DMS153 treated with DMSO at 0.1 percent for 48 hours (cell line): ENCODE measurements around the gene PMFBP1.

ENCODE experiments used
- DNase-seq: peaks from one replicate; lab custom pipeline; 2025; ENCODE audit not compliant: unreplicated experiment; lab: John Stamatoyannopoulos, UW

The PMFBP1 gene

GRCh38 chr16:72187551-72187950 lies 15.6 kb upstream of the PMFBP1 start:
- DNase-seq: no peak

- no peak for DNase-seq
Observed at GRCh38 chr16:72182976-72183375, 11.0 kb upstream of the PMFBP1 start.

- no peak for DNase-seq
Observed at GRCh38 chr16:72179204-72179970, 7.4 kb upstream of the PMFBP1 start.

GRCh38 chr16:72174726-72175125 lies 2.8 kb upstream of the PMFBP1 start:
- DNase-seq: no peak

- no peak for DNase-seq
Observed at GRCh38 chr16:72173997-72174396, 2.0 kb upstream of the PMFBP1 start.

DNA sequence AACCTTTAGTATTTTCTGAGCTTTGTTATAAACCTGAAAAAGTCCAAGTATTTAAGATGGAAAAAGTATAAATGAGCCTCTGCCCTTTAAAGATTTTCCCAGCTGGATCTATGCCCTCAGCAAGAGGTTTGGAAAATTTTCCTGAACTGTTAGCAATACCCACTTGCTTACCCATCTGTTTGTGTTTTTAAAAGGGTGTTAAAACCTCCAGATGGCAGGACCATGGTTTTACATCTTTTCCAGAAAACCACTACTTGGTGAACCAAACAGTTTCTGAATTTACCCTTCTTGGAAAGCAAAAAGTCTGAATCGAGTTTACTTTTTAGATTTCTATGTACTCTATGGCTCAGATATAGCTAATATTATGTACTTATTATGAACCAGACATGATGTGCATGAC lies 719 bp downstream of the PMFBP1 start:
- DNase-seq: no peak

DNA sequence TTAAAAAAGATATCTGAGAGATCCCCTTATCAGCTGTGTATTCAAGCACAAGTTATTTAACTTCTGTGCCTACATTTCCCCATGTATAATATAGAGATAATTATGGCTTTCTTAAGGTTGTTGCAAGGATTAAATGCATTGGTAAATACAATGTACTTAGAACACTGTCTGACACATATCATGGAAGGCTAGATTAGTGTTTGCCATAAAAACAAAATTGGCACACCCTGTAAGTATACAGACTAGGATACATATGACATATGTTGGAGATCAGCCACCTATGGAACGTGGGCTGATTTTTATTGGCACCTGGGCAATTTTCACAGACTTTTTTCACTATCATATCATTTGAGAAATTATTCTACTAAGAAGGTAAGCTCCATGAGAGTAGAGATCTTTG lies 2.2 kb downstream of the PMFBP1 start:
- no peak for DNase-seq

DNA sequence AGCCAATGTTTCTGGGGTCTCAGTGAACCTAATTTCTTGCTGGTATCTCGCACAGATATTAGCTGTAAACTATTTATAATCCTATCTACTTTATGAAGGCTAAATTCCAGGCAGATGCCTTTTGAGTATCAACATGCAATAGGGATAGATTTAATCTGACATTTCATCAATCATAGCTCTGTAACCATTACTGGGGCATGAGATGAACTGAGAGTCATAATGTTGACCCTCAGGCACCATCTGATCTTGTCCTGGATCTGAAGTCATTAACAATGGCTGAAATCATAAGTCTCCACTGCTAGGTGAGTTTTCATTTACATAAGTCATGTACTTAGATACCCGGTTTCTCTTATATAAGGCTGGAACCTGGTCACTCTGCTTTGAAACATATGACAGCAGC lies 3.6 kb downstream of the PMFBP1 start:
- no peak for DNase-seq

DNA sequence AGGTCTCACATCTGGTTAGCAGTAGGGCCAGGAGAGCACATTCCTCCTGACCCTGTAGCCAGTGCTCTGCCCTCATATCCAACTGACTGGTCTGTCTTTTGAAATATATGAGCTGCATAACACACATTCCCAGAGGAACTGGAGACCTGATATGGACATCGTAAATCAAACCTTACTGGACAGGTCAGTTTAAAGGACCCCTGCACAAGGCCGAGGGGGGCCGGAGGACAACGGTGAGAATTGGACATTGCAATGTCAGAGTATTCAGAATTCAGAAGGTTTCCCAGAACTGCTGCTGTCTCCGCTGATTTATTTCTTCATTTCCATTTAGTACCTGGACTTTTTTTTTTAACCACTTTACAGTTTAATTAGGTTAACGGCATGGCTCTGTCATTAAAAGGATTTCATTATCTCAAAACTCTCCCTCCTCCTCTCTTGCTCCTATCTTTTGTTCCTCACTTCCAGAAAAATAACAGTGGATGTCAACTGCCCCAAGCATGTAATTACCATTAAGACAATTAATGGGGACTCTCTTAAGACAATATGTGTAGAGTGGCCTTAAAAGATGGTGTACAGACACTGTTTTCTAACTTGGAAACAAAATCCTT lies 4.9 kb downstream of the PMFBP1 start:
- no peak for DNase-seq

- no peak for DNase-seq
Observed at GRCh38 chr16:72166151-72166550, 5.8 kb downstream of the PMFBP1 start.

GRCh38 chr16:72164691-72165090 lies 7.3 kb downstream of the PMFBP1 start:
- DNase-seq: no peak

DNA sequence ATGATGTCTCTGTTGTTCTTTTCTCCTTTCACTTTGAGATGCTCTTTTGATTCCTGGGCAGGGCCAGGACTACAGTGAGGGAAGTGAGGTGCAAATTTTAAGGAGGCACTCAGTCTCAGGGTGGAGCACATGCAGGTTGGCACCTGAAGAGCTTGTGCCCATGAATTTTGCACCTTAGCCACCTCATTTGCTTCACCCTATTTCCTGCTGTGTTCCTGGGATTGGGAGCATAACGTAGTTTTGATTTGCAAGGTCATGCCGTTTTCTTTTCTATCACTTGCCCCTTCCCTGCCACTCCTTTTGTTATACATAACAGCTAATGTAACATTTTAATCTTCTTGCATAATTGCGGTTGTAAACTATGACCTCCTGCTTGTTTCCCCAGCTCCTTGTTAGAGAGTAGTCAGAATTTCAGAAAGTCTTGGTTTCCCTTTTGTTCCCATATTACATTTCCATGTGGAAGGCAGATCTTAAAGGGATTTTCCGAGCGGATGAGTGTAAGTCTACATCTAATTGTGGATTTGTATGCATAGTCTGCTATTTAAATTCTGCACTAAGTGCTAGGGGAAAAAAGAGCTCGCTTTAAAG lies 9.8 kb downstream of the PMFBP1 start:
- DNase-seq: no peak

DNA sequence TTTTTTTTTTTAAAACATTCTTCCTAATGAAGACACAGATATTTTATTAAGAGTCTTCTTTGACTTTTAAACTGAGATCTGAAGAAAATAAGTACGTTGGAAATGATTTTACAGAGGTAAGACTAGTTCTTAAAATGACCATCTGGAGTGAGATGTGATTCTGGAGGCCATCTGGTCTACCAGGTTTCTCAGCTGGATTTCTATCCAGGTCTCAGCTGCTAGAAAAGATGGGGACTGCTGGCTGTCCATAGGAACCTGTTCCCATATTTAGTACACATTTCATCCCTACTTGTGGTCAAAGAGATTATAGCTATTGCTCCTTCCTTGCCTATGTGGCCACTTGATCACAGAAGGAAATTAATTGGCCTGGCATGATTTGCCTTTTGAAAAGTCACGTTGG lies 12.2 kb downstream of the PMFBP1 start:
- no peak for DNase-seq

DNA sequence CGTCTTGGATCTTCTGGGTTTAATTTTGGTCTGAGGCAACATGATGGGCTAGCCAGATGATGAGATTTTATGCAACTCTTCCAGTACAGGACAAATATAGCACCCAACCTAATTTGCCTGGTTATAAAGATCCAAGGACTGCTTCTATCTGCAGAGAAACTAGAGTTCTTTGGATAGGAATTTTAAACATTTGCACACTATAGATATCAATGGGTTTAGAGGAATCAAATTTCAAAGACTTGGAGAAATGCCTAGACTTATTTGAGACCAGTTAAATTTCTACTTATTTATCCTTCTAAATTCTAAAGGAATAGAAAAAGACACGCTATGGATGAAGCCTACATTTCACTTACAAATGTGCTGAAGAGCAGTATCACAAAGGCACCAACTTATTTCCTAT lies 12.6 kb downstream of the PMFBP1 start:
- DNase-seq: no peak

- DNase-seq: no peak
Observed at GRCh38 chr16:72149676-72150464, 22.1 kb downstream of the PMFBP1 start.

- no peak for DNase-seq
Observed at GRCh38 chr16:72142476-72142875, 29.5 kb downstream of the PMFBP1 start.

DNA sequence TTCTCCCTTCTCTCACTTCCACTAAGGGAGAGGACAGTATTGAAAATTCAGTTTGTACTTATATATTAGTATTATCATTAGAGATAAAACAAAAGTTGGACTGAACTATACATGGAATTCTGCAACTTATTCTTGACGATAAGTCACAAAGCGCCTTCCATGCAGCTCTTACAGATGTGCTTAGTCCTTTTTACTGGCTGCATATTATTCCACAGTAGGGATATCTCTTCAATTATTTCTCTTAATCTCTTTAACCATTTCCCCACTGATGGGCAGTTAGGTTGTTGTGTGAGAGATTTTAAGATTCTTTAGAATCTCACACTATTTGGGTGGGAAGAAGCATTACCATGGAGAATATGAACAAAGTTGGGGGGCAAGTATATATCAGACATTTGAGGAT lies 32.0 kb downstream of the PMFBP1 start:
- DNase-seq: no peak

DNA sequence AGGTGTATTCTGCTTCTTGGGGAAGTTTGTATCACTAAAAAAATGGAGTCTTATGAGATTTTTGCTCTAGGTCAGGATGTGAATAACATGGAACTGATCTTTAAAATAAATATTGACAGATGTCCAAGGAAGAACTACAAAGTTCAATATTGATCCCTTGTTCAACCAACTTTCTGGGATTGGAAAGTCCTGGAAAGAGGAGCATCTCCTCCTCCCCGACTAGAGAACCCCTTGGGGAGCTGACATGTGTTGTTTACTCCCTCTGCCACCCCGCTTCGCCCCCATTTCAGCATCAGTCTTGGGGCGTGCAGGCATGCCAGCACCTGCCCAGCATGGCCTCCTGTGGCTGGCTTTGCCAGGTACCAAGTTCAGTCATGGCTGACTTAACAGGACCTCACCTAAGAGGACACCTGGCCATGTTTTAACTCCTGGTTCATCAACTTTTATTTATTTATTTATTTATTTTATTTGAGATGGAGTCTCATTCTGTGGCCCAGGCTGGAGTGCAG lies 33.8 kb downstream of the PMFBP1 start:
- no peak for DNase-seq

- no peak for DNase-seq
Observed at GRCh38 chr16:72137380-72138063, 34.4 kb downstream of the PMFBP1 start.

GRCh38 chr16:72134507-72134906 lies 37.4 kb downstream of the PMFBP1 start:
- DNase-seq: no peak

DNA sequence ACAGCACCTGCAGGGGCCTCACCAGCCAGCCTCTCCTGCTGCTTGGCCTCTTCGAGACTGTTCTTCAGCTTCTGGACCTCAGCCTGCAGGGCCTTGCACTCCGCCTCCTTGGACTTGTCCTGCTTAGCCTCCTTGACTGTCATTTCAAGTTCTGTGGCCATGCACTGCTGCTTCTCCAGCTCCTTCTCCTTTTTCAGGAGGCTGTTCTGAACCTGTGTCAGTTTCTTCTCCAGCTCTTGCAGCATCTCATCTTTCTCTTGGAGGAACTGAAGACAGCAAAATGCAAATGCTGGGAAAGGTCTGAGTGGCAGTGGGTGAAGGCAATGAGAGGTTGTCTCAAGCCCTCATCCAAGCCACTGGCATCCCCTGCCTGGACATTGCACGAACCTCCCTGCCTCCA lies 39.2 kb downstream of the PMFBP1 start:
- DNase-seq: no peak
